ENCODE results near the gene FARS2. TPM values are rescaled to one million over a fixed set of nuclear protein-coding genes. Genes with fewer than 3 reads are reported as not detected.

Gene FARS2
- total RNA-seq, 3 donors from 2014 or later, result 12.0 to 29.6 (median 24.3) TPM

GRCh38 chr6:5767471-5767870 lies 506.2 kb downstream of the FARS2 start:
- DNase-seq (ENCODE audit: low spot score in 2 of 2), result no peak
- intact Hi-C loops (cut with DNase I; ENCODE audit: low total_unique reads), result loop anchor here (10.0 kb wide), 1 partner anchor 867 kb away; no protein-coding TSS in a partner anchor
- Histone ChIP-seq H3K9me3 (no peaks in the 10 kb centered on the region), H3K4me1 (no peaks in the 10 kb centered on the region), H3K27me3 (no peaks in the 10 kb centered on the region), H3K27ac (no peak overlapping the region), H3K4me3 (no peak overlapping the region), H3K36me3 (no peaks in the 10 kb centered on the region)
- TF ChIP-seq POLR2AphosphoS5 (IDR thresholded peaks at IDR 0.05), result no peak
- TF ChIP-seq POLR2A (IDR thresholded peaks at IDR 0.05), result no peak
- TF ChIP-seq, protein P1, sequence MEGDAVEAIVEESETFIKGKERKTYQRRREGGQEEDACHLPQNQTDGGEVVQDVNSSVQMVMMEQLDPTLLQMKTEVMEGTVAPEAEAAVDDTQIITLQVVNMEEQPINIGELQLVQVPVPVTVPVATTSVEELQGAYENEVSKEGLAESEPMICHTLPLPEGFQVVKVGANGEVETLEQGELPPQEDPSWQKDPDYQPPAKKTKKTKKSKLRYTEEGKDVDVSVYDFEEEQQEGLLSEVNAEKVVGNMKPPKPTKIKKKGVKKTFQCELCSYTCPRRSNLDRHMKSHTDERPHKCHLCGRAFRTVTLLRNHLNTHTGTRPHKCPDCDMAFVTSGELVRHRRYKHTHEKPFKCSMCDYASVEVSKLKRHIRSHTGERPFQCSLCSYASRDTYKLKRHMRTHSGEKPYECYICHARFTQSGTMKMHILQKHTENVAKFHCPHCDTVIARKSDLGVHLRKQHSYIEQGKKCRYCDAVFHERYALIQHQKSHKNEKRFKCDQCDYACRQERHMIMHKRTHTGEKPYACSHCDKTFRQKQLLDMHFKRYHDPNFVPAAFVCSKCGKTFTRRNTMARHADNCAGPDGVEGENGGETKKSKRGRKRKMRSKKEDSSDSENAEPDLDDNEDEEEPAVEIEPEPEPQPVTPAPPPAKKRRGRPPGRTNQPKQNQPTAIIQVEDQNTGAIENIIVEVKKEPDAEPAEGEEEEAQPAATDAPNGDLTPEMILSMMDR (IDR thresholded peaks at IDR 0.05), result no peak

GRCh38 chr6:5771211-5771610 lies 509.9 kb downstream of the FARS2 start:
- Histone ChIP-seq H3K4me3 (no peak overlapping the region), H3K27ac (no peak overlapping the region), H3K27me3 (no peaks in the 10 kb centered on the region), H3K36me3 (no peaks in the 10 kb centered on the region), H3K9me3 (no peaks in the 10 kb centered on the region), H3K4me1 (no peaks in the 10 kb centered on the region)
- intact Hi-C loops (cut with DNase I; ENCODE audit: low total_unique reads), result no loop called here
- DNase-seq (ENCODE audit: low spot score in 2 of 2), result no peak
- no peak for TF ChIP-seq POLR2A (IDR thresholded peaks at IDR 0.05)
- TF ChIP-seq, protein P1 (IDR thresholded peaks at IDR 0.05), result no peak

DNA sequence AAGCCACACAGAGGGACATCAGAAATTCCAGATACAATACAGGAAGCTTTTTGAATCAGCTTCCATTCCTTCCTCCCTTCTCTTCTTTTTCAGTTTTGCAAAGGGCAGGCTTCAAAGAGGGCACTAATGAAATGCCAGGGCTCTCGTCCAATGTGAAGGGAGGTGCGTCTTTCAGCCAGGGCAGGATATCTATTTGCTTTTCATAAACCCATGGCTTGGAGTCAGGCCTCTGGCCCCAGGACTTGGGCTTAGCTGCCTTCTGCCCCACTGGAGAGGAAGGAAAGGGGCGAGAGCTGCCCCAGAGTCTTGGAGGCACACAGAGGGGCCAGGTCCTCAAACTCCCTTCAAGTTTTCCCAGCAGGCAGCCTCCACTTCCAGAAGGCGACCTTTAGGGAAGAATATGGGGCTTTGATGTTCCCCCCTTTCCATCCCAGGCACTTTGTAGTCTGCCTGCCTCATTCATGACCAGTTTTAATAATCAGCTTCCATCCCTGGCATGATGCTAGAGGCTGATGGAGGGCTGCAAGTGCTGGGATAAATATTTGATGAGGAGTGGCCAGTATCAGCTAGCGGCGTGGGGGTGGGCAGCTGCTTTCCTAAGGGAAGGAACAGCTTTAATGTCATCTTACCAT lies 510.6 kb downstream of the FARS2 start:
- H3K36me3 ChIP-seq, result no peaks in the 10 kb centered on the region
- no peak overlapping the region for H3K4me3 ChIP-seq
- no peak for TF ChIP-seq POLR2AphosphoS5 (IDR thresholded peaks at IDR 0.05)
- TF ChIP-seq, protein P1 (IDR thresholded peaks at IDR 0.05), result no peak
- TF ChIP-seq POLR2A (IDR thresholded peaks at IDR 0.05), result no peak
- no peaks in the 10 kb centered on the region for H3K4me1 ChIP-seq
- intact Hi-C loops (cut with DNase I; ENCODE audit: low total_unique reads), result no loop called here
- no peaks in the 10 kb centered on the region for H3K27me3 ChIP-seq
- H3K27ac ChIP-seq, result no peak overlapping the region
- H3K9me3 ChIP-seq, result no peaks in the 10 kb centered on the region
- DNase-seq (ENCODE audit: low spot score in 2 of 2), result no peak

- TF ChIP-seq POLR2AphosphoS5 (IDR thresholded peaks at IDR 0.05) (no peak), POLR2A (IDR thresholded peaks at IDR 0.05) (no peak)
- TF ChIP-seq, protein P1 (IDR thresholded peaks at IDR 0.05), result no peak
- intact Hi-C loops (cut with DNase I; ENCODE audit: low total_unique reads), result no loop called here
Observed at GRCh38 chr6:5772408-5773120, 511.3 kb downstream of the FARS2 start.

DNA sequence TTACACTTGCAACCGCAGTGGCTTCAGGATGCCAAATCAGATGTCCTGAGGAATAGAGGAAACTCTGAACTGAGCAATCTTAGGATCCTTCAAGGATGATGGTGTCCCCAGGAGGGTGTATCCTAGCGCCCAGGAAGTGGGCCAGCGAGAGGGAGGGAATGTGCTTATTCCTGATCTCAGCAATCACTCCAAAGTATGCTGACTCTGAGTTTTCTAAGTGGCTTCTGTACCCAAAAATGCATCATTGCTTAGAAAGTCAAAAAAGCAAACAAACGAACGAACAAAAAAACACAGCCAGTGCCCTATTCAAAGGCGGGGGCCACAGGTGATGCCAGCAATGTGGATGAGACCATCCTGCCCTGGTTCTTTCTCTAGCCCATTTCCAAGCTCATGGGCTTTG lies 514.8 kb downstream of the FARS2 start:
- no peak overlapping the region for H3K4me3 ChIP-seq
- H3K27ac ChIP-seq, result no peak overlapping the region
- no peaks in the 10 kb centered on the region for H3K4me1 ChIP-seq
- intact Hi-C loops (cut with DNase I; ENCODE audit: low total_unique reads), result no loop called here
- TF ChIP-seq, protein P1 (IDR thresholded peaks at IDR 0.05), result no peak
- TF ChIP-seq POLR2AphosphoS5 (IDR thresholded peaks at IDR 0.05), result no peak
- no peak for TF ChIP-seq POLR2A (IDR thresholded peaks at IDR 0.05)
- DNase-seq (ENCODE audit: low spot score in 2 of 2), result no peak
- no peaks in the 10 kb centered on the region for H3K27me3 ChIP-seq
- H3K36me3 ChIP-seq, result no peaks in the 10 kb centered on the region
- H3K9me3 ChIP-seq, result peaks cover 0 to 7% of the 10 kb centered on the region in 2 donors

More at GRCh38 chr6:5772408-5773120, 511.3 kb downstream of the FARS2 start:
- Histone ChIP-seq H3K27ac (no peak overlapping the region), H3K27me3 (no peaks in the 10 kb centered on the region), H3K4me3 (no peak overlapping the region), H3K4me1 (no peaks in the 10 kb centered on the region), H3K36me3 (no peaks in the 10 kb centered on the region), H3K9me3 (no peaks in the 10 kb centered on the region)
- no peak for DNase-seq (ENCODE audit: low spot score in 2 of 2)
